RWPE2 (cell line): ENCODE measurements around the gene DTX4.

ENCODE experiments used
- ATAC-seq: fragments of 200-7000 bp; cut with Tn5 transposase; 3 replicates; pipeline ENCODE4 v1.9.1; 2021; ENCODE audit warnings: low read depth
- DNase-seq: peaks from one replicate; pipeline ENCODE4 v3.0.0-alpha.2; 2020; ENCODE audit warnings: low spot score
- H3K27ac ChIP-seq: fragments of 450-650 bp; 2 replicates; pipeline ENCODE4 v1.5.1; 2017; ENCODE audit warnings: mild to moderate bottlenecking; ENCODE audit not compliant: poor library complexity, severe bottlenecking
- H3K27me3 ChIP-seq: fragments of 250-450 bp; sonication (Bioruptor Pico); 2 replicates; pipeline ENCODE4 v1.5.1; 2021; ENCODE audit warnings: mild to moderate bottlenecking, moderate library complexity; ENCODE audit not compliant: insufficient read depth, poor library complexity, severe bottlenecking
- H3K36me3 ChIP-seq: fragments of 250-450 bp; sonication (Bioruptor Pico); 2 replicates; pipeline ENCODE4 v1.5.1; 2020; ENCODE audit warnings: low read depth, mild to moderate bottlenecking, moderate library complexity
- H3K4me1 ChIP-seq: fragments of 250-450 bp; sonication (Bioruptor Pico); 2 replicates; pipeline ENCODE4 v1.5.1; 2021; ENCODE audit warnings: mild to moderate bottlenecking, moderate library complexity; ENCODE audit not compliant: insufficient read depth, poor library complexity, severe bottlenecking
- H3K4me3 ChIP-seq: fragments of 250-450 bp; sonication (Bioruptor Pico); 2 replicates; pipeline ENCODE4 v1.5.1; 2021; ENCODE audit warnings: mild to moderate bottlenecking, moderate library complexity; ENCODE audit not compliant: severe bottlenecking
- H3K9me3 ChIP-seq: fragments of 250-450 bp; sonication (Bioruptor Pico); 2 replicates; pipeline ENCODE4 v1.5.1; 2021; ENCODE audit warnings: mild to moderate bottlenecking, moderate library complexity; ENCODE audit not compliant: severe bottlenecking
- CTCF ChIP-seq: fragments of 450-650 bp; IDR thresholded peaks from one replicate; pipeline ENCODE4 v1.5.1; 2017; ENCODE audit warnings: mild to moderate bottlenecking, moderate library complexity; ENCODE audit not compliant: poor library complexity, severe bottlenecking

Gene DTX4

GRCh38 chr11:59186130-59186594 lies 14.2 kb downstream of the DTX4 start:
- H3K4me3 ChIP-seq = no peak overlapping the region
- ATAC-seq = peak; percentile 57; the same call in 1 of the 3 replicates
- no peaks in the 10 kb centered on the region for H3K4me1 ChIP-seq
- peak; percentile 64 for TF ChIP-seq CTCF
- H3K27ac ChIP-seq = no peak overlapping the region
- no peaks in the 10 kb centered on the region for H3K27me3 ChIP-seq
- H3K36me3 ChIP-seq = peaks cover 78% of the 10 kb centered on the region
- DNase-seq = no peak
- no peaks in the 10 kb centered on the region for H3K9me3 ChIP-seq

DNA sequence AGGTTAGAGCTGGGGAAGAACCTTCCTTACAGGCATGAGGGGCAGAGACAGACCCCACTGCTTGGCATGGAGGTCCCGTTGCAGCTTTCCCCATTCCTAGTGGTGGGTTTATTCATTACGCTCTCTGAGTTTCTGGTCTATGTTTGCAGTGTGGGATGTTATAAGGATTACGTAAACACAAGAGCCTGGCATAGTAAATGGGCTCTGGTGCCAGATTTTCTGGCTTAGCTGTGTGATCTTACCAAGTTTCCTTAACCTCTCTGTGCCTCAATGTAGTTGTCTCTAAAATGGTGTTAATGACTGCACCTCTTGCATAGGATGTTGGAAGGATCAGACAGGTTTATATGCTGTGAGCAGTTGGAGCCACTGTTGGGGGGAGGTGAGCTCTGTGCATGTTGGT lies 15.1 kb downstream of the DTX4 start:
- no peaks in the 10 kb centered on the region for H3K9me3 ChIP-seq
- H3K4me3 ChIP-seq = no peak overlapping the region
- no peaks in the 10 kb centered on the region for H3K4me1 ChIP-seq
- TF ChIP-seq CTCF = no peak
- ATAC-seq (no peak), DNase-seq (no peak)
- H3K36me3 ChIP-seq = peaks cover 77% of the 10 kb centered on the region
- no peak overlapping the region for H3K27ac ChIP-seq
- no peaks in the 10 kb centered on the region for H3K27me3 ChIP-seq

- ATAC-seq = no peak
- Histone ChIP-seq H3K9me3 (no peaks in the 10 kb centered on the region), H3K4me3 (no peak overlapping the region), H3K27ac (no peak overlapping the region), H3K27me3 (no peaks in the 10 kb centered on the region), H3K4me1 (no peaks in the 10 kb centered on the region), H3K36me3 (peaks cover 77% of the 10 kb centered on the region)
- no peak for TF ChIP-seq CTCF
- DNase-seq = no peak
Observed at GRCh38 chr11:59187587-59187986, 15.7 kb downstream of the DTX4 start.

- Histone ChIP-seq H3K27ac (no peak overlapping the region), H3K27me3 (no peaks in the 10 kb centered on the region), H3K9me3 (no peaks in the 10 kb centered on the region), H3K4me1 (no peaks in the 10 kb centered on the region), H3K36me3 (peaks cover 78% of the 10 kb centered on the region), H3K4me3 (no peak overlapping the region)
- DNase-seq (no peak), ATAC-seq (no peak)
- no peak for TF ChIP-seq CTCF
Observed at GRCh38 chr11:59188954-59189353, 17.0 kb downstream of the DTX4 start.

GRCh38 chr11:59189986-59190385 lies 18.1 kb downstream of the DTX4 start:
- no peaks in the 10 kb centered on the region for H3K9me3 ChIP-seq
- H3K27me3 ChIP-seq = no peaks in the 10 kb centered on the region
- H3K36me3 ChIP-seq = peaks cover 86% of the 10 kb centered on the region
- no peaks in the 10 kb centered on the region for H3K4me1 ChIP-seq
- H3K27ac ChIP-seq = no peak overlapping the region
- ATAC-seq = no peak
- DNase-seq = no peak
- TF ChIP-seq CTCF = no peak
- H3K4me3 ChIP-seq = no peak overlapping the region
